Measurements from ENCODE around the gene RIPPLY3. TPM values are rescaled to one million over a fixed set of nuclear protein-coding genes. Genes with fewer than 3 reads are reported as not detected.

The RIPPLY3 gene
- total RNA-seq, 2 donors from 2014 or later: not detected

DNA sequence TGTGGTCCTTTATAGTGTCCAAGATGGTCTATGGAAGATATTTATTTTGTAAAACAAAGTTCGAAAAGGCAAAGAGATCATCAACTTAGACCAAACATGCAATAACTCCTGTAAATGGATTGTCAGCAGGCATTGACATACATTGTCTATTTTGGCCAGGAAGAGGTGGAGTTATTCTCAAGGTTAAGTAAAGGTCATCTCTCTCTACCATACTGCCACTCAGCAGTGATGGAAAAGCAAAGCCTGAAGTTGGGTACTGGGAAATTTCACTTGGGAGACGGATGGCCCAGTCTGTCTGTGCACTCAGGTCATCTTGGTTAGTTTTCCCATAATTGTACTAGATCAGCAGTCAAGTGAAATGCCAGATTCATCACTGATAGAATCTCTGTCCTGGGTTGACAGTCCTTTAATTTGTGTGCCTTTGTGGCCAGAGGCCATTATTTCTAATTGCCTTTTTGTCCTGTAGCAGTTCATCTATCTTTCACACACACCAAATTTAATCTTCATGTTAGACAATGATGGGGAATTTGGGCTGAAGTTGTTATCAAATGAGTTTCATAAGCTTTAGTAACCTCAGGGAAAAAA lies 48.9 kb downstream of the RIPPLY3 start:
- ATAC-seq: no peak
- DNase-seq: no peak
- intact Hi-C loops (cut with DNase I): no loop called here
- H3K27ac ChIP-seq: no peak overlapping the region
- no peaks in the 10 kb centered on the region for H3K27me3 ChIP-seq
- no peaks in the 10 kb centered on the region for H3K4me1 ChIP-seq
- 65 to 82% methylated on average over 2 of the region's 2 CpGs for WGBS, 2 donors
- no peaks in the 10 kb centered on the region for H3K36me3 ChIP-seq (replicated peaks in 1 of 2; ENCODE audit: insufficient read depth in 1 of 2, low read depth in 2 of 2)
- TF ChIP-seq POLR2A (IDR thresholded peaks at IDR 0.05): no peak
- TF ChIP-seq, protein P1, sequence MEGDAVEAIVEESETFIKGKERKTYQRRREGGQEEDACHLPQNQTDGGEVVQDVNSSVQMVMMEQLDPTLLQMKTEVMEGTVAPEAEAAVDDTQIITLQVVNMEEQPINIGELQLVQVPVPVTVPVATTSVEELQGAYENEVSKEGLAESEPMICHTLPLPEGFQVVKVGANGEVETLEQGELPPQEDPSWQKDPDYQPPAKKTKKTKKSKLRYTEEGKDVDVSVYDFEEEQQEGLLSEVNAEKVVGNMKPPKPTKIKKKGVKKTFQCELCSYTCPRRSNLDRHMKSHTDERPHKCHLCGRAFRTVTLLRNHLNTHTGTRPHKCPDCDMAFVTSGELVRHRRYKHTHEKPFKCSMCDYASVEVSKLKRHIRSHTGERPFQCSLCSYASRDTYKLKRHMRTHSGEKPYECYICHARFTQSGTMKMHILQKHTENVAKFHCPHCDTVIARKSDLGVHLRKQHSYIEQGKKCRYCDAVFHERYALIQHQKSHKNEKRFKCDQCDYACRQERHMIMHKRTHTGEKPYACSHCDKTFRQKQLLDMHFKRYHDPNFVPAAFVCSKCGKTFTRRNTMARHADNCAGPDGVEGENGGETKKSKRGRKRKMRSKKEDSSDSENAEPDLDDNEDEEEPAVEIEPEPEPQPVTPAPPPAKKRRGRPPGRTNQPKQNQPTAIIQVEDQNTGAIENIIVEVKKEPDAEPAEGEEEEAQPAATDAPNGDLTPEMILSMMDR (IDR thresholded peaks at IDR 0.05): no peak
- no peak overlapping the region for H3K4me3 ChIP-seq
- no peaks in the 10 kb centered on the region for H3K9me3 ChIP-seq

DNA sequence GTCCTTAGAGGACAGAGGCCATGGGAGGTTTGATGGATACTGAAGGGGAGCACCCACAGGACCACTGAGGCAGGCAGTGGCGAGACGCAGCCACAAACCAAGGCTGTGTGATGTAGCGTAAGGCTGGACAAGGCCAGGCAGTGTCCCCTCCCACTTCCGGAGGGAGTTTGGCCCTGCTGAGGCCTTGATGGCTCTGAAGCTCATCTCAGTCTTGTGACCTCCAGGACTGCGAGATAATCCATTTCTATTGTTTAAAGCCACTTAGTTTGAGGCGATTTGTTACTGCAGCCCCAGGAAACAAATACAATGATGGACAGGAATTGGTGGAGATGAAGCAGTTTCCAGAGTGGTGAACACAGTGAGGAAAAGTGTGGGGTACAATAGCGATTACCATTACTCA lies 51.1 kb downstream of the RIPPLY3 start:
- intact Hi-C loops (cut with DNase I): no loop called here
- 89 to 94% methylated on average over 7 of the region's 7 CpGs for WGBS, 2 donors
- no peak overlapping the region for H3K27ac ChIP-seq
- ATAC-seq (no peak), DNase-seq (no peak)
- H3K27me3 ChIP-seq: no peaks in the 10 kb centered on the region
- H3K9me3 ChIP-seq: no peaks in the 10 kb centered on the region
- no peaks in the 10 kb centered on the region for H3K36me3 ChIP-seq (replicated peaks in 1 of 2; ENCODE audit: insufficient read depth in 1 of 2, low read depth in 2 of 2)
- TF ChIP-seq, protein P1 (IDR thresholded peaks at IDR 0.05): no peak
- no peak for TF ChIP-seq POLR2A (IDR thresholded peaks at IDR 0.05)
- no peaks in the 10 kb centered on the region for H3K4me1 ChIP-seq
- H3K4me3 ChIP-seq: no peak overlapping the region

DNA sequence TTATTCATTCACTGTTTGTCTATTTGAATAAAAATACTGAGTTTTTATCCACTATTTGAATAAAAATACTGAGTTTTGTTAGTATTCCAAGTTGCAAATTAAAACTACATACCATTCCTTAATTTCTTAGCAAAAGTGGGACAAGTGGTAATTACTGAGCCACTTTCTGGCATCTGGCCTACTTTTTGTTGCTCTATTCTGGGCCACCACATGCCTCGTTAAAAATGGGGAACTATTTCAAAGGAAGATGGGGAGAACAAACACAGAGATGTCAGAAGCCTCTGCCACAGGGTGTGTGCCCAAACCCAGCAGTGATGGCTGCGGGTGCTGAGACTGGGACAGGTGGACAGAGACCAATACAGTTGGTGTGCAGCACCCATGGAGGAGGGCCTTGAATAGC lies 51.8 kb downstream of the RIPPLY3 start:
- no peaks in the 10 kb centered on the region for H3K36me3 ChIP-seq (replicated peaks in 1 of 2; ENCODE audit: insufficient read depth in 1 of 2, low read depth in 2 of 2)
- H3K9me3 ChIP-seq: no peaks in the 10 kb centered on the region
- ATAC-seq (no peak), DNase-seq (no peak)
- H3K27me3 ChIP-seq: no peaks in the 10 kb centered on the region
- H3K27ac ChIP-seq: no peak overlapping the region
- no peaks in the 10 kb centered on the region for H3K4me1 ChIP-seq
- no peak overlapping the region for H3K4me3 ChIP-seq
- intact Hi-C loops (cut with DNase I): no loop called here
- no peak for TF ChIP-seq POLR2A (IDR thresholded peaks at IDR 0.05)
- TF ChIP-seq, protein P1 (IDR thresholded peaks at IDR 0.05): no peak
- WGBS, 2 donors: 53 to 61% methylated on average over 2 of the region's 2 CpGs

DNA sequence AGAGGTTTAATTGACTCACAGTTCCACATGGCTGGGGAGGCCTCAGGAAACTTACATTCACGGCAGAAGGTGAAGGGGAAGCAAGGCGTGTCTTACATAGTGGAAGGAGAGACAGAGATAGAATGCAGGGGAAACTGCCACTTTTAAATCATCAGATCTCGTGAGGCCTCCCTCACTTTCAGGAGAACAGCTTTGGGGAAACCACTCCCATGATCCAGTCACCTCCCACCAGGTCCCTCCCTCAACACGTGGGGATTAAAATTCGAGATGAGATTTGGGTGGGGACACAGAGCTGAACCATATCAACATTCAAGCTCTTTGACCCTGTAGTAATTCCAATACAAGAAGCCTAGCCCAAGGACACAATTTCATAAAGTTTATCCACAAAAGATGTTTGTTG lies 52.7 kb downstream of the RIPPLY3 start:
- H3K4me3 ChIP-seq: no peak overlapping the region
- no peaks in the 10 kb centered on the region for H3K4me1 ChIP-seq
- intact Hi-C loops (cut with DNase I): no loop called here
- H3K9me3 ChIP-seq: no peaks in the 10 kb centered on the region
- H3K27me3 ChIP-seq: no peaks in the 10 kb centered on the region
- no peak for ATAC-seq
- no peak for DNase-seq
- H3K36me3 ChIP-seq (replicated peaks in 1 of 2; ENCODE audit: insufficient read depth in 1 of 2, low read depth in 2 of 2): no peaks in the 10 kb centered on the region
- H3K27ac ChIP-seq: no peak overlapping the region
- WGBS, 2 donors: 67 to 75% methylated on average over 5 of the region's 5 CpGs
- TF ChIP-seq, protein P1 (IDR thresholded peaks at IDR 0.05): no peak
- no peak for TF ChIP-seq POLR2A (IDR thresholded peaks at IDR 0.05)

DNA sequence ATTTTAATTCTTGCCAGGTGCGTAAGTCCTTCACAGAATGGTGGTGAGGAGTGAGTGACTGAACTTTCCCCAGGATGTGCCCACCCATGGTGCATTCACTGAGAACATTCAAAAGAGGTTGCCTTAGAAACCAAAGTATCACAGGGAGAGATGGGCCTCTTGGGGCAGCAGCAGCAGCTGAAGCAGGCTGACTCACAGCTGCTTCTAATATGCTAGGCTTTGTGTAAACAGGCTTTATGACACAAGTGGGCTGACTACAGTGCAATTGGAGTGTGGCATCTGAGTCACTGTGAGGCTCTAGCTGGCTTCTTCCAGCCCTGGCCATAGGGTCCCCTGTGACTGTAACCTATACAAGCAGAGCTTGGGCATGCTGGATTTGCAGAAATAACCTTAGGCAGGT lies 53.8 kb downstream of the RIPPLY3 start:
- ATAC-seq (peak; percentile 64), DNase-seq (peak in 3 of 4 donors; percentile 31 to 64 (median 41))
- H3K36me3 ChIP-seq (replicated peaks in 1 of 2; ENCODE audit: insufficient read depth in 1 of 2, low read depth in 2 of 2): no peaks in the 10 kb centered on the region
- 95 to 100% methylated on average over 1 of the region's 1 CpG for WGBS, 2 donors
- no peak overlapping the region for H3K4me3 ChIP-seq
- H3K27ac ChIP-seq: no peak overlapping the region
- H3K4me1 ChIP-seq: no peaks in the 10 kb centered on the region
- intact Hi-C loops (cut with DNase I): no loop called here
- no peaks in the 10 kb centered on the region for H3K27me3 ChIP-seq
- H3K9me3 ChIP-seq: no peaks in the 10 kb centered on the region
- TF ChIP-seq, protein P1 (IDR thresholded peaks at IDR 0.05): no peak
- no peak for TF ChIP-seq POLR2A (IDR thresholded peaks at IDR 0.05)
